Measurements from ENCODE around the gene VGLL1.

- TF ChIP-seq TCF7L2 (IDR thresholded peaks at IDR 0.05; ENCODE audit: borderline replicate concordance, low read depth, low read length) = no peak
- no peak for TF ChIP-seq ZNF561 (tag by site-specific recombination; IDR thresholded peaks at IDR 0.05; ENCODE audit: borderline replicate concordance)
- no peak for TF ChIP-seq CTCF (tag by site-specific recombination; IDR thresholded peaks at IDR 0.05)
- no peak for TF ChIP-seq ZNF830 (tag by site-specific recombination; IDR thresholded peaks at IDR 0.05; ENCODE audit: low read depth)
Measured at GRCh38 chrX:136582624-136583023, 50.6 kb downstream of the VGLL1 start.

Data from HEK293 (cell line).